Suppressor macrophage treated with lipopolysaccharide for 4 hours (primary cell): ENCODE measurements around the gene CEP97.
"Not testable (repeated sequence)": the region's sequence is repeated elsewhere in the genome, so short reads cannot be mapped to it uniquely, and the experiment has no call there.

Experiments
- DNase-seq: peaks from one replicate; pipeline ENCODE4 v3.0.0-alpha.2; 2020

The CEP97 gene, protein sequence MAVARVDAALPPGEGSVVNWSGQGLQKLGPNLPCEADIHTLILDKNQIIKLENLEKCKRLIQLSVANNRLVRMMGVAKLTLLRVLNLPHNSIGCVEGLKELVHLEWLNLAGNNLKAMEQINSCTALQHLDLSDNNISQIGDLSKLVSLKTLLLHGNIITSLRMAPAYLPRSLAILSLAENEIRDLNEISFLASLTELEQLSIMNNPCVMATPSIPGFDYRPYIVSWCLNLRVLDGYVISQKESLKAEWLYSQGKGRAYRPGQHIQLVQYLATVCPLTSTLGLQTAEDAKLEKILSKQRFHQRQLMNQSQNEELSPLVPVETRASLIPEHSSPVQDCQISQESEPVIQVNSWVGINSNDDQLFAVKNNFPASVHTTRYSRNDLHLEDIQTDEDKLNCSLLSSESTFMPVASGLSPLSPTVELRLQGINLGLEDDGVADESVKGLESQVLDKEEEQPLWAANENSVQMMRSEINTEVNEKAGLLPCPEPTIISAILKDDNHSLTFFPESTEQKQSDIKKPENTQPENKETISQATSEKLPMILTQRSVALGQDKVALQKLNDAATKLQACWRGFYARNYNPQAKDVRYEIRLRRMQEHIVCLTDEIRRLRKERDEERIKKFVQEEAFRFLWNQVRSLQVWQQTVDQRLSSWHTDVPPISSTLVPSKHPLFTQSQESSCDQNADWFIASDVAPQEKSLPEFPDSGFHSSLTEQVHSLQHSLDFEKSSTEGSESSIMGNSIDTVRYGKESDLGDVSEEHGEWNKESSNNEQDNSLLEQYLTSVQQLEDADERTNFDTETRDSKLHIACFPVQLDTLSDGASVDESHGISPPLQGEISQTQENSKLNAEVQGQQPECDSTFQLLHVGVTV

DNA sequence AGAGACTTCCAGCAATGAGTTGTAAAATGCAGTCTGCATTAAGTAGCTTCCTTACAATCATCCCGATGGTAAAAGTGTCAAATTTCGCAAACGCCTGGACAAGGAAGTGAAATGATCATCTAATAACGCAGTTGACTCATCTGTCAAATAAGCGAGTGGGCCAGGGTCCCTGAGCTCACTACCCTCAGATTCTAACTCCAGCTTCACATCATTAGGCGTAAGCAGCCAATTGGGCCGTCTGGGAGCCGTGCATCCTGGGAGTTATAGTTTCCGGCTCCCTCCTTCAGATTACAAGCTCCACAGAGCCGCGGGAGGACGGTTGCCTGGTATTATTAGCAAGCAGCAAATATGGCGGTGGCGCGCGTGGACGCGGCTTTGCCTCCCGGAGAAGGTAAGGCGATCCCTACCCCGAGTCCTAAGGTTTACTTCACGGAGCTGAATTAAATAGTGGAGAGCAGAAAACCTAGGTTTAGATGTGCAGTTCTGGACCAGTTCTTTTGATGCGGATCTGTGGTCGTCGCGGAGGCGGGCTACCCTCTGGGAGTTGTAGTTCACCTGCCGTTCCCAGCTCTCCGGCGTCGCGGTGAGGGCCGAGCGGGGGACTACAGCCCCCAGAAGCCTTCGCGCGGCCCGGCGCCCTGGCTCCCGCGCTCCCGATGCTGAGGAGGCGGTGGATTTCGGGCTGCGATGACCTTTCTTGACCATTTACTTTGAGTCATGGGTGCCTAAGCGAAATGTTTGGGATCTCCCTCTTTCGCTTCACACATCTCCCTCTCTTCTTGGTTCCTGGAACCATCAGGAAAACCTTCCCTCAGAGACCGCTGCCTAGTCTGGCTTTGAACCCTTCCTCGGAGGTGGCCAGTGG lies at the start of gene CEP97:
CEP97 (plus strand) TSS at position 286 of the 865 bp plus-strand sequence; CDS start at position 349, 63 bp downstream.
- DNase-seq: peak; percentile 96

DNA sequence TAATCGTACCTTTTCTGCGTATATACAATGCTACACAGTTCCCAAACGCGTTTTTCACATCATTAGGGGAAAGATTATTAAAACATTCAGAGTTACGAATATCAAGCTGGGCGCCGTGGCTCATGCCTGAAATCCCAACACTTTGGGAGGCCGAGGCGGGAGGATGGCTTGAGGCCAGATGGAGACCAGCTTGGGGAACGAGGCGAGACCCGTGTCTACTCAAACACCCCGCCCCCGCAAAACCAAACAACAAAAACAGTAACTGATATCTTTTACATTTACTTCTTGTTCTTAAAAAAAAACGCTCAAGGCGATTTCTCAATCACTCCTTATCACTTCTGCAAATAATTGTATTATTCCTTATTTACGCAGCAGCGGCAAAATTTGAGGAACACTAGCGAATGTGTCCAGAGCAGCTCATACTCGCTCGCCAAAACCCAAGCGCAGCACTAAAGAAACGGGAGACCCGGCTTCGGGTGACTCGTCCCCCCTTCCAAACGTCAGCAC lies 48.7 kb upstream of the CEP97 start:
- no peak for DNase-seq

DNA sequence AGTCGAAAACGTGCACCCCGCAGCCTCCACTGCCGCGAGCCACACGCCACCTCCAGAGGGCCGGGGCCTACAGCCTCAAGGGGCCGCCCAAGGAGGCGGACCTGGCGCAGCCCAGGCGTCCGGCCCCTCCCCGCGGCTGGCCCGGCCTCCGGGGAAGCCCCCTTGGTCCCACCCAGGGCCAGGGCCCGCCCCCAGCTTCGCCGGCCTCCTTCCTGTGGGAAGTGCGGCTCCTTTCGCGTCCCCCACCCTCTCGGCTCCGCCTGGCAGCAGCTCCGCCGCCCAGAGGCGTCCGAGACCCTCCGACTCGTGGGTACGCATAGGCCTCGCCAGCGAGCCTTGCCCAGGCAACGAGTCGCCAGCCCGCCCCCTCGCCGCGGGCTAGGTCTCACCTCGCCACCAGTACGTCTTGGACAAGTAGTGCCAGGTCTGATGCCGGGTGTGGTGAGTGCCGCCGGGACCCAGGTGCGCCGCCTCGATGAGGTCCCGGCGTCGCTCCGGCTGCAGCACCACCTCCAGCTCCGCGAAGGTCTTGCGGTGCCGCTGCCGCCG lies 48.1 kb upstream of the CEP97 start:
- peak; percentile 98 for DNase-seq

DNA sequence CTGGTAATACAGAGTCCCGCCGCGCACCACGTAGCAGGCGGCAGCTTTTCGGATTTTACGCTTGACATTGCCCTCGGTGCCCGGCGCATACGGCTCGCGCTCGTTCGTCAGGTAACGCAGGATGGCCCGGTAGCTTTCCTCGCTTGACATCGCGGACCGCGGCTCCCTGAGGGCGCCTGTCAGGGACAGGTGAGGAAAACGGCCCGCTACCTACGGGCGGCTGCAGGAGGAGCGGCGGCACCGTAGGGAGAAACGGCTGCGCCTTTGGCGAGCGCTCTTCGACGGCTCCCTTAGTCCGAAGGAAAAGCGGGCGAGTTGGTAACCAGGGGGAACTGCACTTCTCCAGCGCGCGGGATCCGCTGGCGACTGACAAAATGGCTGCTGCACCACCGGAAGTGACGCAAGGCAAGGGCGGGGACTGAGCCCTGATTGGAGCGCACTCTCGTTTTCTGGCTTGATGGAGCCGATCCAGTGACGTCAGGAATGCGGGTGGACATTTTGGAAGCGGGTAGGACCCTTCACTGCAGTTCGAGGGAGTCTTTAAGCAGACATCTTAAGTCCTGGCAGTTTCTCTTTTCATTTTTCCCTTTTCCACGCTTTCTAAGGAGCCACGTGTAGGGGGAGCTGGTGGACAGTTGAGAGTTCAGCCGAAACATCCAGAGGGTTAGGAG lies 47.5 kb upstream of the CEP97 start, which contains the start of gene ZBTB11:
ZBTB11 (minus strand) TSS at position 368 of the 671 bp plus-strand sequence; CDS start at position 150, 218 bp downstream.
- peak; percentile 100 for DNase-seq

DNA sequence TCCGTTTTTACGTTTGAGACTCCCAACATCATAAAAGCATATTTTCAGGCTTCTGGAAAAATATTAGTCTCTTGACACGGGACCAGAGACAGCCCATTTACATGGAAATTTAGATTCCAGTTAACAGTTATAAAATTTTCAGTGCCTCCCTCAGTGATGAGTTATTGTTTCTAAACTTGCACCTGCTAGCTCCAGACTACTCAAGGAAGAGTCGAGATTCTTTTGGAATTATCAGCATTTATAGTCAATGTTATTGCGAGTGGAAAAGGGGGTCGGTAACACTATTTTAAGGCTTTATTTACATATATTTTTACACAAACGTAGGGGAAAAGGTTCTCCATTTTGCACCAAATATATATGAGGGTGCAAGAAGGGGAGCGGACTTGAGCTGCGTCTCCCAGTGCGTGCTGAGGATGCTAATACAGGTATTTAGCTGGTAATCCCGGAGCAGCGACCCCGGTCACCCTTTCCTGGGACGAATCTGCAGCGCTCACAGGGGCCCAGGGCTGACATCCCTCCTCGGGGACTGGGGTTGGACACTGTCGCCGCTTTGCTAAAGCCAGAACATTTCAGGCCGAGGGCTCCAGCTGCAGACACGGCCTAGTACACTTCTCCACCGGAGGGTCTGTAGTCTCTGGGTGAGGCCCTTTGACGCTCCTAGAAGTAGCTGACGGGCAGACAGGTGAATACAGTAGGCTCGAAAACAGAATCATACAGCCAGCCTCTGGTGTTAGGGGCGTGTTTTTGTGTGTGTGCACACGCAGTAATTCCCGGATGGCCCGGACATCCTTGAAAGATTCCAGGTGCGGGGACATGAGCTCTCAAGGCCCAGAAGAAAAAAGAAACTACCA lies 46.8 kb upstream of the CEP97 start:
- DNase-seq: no peak

DNA sequence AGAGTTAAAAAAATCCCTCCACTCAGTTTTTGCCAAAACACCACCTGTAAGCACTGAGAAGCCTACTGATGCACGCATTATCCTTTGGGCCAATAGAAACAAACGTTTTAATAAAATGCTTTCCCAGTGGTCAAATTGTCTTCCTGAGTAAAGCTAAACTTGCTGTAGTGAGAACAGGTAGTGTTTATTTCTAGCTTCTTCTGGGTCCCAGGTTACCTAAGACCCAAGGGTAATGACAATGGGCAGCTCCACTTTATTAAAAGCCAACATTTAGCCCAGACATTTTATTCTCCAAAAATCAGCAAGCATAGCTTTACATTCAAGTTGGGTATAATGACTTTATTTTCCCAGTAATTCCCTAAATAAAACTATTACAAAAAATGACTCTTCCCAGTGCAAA lies 45.6 kb upstream of the CEP97 start:
- DNase-seq: not testable (repeated sequence)

DNA sequence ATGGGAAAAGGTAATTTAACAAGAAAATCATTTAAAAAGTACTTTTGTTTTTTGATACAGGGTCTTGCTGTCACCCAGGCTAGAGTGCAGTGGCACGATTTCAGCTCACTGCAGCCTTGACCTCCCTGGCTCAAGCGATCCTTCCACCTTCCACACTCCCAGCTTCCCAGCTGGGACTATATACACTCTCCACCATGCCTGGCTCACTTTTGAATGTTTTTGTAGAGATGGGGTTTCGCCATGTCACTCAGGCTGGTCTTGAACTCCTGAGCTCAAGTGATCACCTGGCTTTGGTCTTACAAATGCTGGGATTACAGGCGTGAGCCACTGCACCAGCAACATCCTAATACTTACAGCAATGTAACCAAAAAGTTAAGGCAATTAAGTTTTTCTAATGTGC lies 43.9 kb upstream of the CEP97 start:
- DNase-seq: no peak

DNA sequence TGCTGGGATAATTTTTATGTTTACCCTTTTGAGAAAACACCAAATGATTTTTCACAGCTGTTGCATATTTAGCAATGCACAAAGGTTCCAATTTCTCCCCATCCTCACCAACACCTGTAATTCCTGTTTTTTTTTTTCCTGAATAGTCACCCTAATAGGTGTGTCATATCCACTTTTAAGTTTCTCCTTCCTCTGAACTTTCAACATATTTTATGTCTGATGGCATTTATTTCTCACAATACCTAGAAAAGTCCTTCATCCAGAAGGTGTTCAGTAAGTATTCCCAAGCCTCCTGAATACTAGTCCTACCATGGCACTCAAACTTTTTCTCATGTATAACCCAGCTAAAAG lies 39.4 kb upstream of the CEP97 start:
- no peak for DNase-seq

DNA sequence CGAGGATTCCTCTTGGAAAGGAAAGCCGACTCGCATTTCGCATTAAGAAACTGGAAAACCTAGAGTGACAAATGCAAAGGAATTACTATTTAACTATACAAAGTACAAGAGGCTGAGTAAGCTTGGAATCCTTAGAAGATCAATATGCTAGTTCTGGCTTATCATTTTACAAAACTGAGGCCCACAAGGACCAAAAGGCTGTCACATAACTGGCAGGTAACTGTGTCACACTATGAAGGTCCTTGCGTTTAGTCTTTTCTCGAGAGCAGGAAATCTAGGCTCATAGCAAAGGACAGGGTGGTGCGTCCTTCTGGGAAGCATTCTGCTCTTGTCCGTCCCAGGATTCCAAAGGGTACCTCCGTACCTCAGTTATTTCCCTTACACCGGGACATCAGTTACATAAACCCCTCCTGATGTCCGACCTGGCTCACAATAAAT lies 38.5 kb upstream of the CEP97 start:
- no peak for DNase-seq

GRCh38 chr3:101687142-101687931 lies 37.1 kb upstream of the CEP97 start:
- peak; percentile 71 for DNase-seq

- DNase-seq: peak; percentile 66
Observed at GRCh38 chr3:101689286-101689685, 35.1 kb upstream of the CEP97 start.

GRCh38 chr3:101690972-101691371 lies 33.4 kb upstream of the CEP97 start:
- DNase-seq: peak; percentile 52

GRCh38 chr3:101691685-101692671 lies 32.4 kb upstream of the CEP97 start:
- not testable (repeated sequence) for DNase-seq

DNA sequence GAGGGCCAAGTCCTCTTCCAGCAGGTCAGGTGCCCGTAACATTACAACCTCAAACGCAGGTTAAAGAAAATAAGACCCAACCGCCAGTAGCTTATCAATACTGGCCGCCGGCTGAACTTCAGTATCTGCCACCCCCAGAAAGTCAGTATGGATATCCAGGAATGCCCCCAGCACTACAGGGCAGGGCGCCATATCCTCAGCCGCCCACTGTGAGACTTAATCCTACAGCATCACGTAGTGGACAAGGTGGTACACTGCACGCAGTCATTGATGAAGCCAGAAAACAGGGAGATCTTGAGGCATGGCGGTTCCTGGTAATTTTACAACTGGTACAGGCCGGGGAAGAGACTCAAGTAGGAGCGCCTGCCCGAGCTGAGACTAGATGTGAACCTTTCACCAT lies 30.9 kb upstream of the CEP97 start:
- DNase-seq: peak; percentile 39

DNA sequence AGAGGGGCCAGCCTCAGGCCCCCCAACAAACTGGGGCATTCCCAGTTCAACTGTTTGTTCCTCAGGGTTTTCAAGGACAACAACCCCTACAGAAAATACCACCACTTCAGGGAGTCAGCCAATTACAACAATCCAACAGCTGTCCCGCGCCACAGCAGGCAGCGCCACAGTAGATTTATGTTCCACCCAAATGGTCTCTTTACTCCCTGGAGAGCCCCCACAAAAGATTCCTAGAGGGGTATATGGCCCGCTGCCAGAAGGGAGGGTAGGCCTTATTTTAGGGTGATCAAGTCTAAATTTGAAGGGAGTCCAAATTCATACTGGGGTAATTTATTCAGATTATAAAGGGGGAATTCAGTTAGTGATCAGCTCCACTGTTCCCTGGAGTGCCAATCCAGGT lies 29.6 kb upstream of the CEP97 start:
- DNase-seq: not testable (repeated sequence)

- peak; percentile 85 for DNase-seq
Observed at GRCh38 chr3:101695779-101696372, 28.5 kb upstream of the CEP97 start.

DNA sequence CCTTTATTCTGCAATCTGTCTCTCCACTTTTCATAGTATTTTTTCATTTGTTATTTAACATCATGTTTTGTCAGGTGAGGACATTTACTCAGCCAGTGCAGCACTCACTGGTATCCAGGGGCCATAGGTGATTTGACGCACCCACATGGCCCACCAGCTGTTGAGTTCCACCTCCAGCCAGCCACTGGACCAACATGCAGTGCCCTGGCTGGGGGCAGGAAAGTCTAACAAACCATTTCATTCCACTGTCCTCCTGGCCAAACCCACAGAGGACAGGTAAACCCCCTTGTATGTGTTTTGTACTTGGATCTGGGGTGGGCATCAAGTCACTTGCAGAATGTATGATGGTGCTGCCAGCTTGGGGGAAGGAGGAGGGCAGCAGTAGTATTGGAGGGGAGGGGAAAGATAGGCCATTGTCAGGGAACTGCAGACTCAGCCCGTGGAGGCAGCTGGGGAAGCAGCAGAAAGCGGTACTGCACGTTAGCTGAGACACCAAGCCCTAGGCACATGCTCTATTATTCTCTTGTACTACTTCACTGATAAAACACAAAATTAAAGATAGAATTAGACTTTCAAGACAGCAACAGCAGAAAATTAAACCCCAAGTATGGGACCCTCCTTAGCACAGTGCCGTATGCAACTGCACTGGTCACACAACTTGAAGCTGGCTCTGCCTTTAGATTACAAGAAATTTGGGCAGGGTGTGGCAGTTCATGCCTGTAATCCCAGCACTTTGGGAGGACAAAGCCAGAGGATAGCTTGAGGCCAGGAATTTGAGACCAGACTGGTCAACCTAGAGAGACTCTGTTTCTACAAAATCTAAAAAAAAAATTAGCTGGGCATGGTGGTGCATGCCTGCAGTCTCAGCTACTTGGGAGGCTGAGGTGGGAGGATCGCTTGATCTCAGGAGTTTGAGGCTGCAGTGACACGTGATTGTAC lies 22.4 kb upstream of the CEP97 start:
- DNase-seq: no peak
